Coronary artery (tissue), 2 donors: ENCODE results near the gene GPRC5B.

Experiments
- DNase-seq: peaks from one replicate; pipeline ENCODE4 v3.0.0-alpha.2; 2017; ENCODE audit warnings: low spot score
- H3K27ac ChIP-seq, 2 donors: fragments of 200-600 bp; sonication (generic); one replicate each; pipeline ENCODE4 v1.5.1; 2016 to 2019
- H3K4me3 ChIP-seq: fragments of 200-600 bp; sonication (generic); 2 replicates; pipeline ENCODE4 v1.5.1; 2016; ENCODE audit warnings: mild to moderate bottlenecking, moderate library complexity
- CTCF ChIP-seq: fragments of 200-600 bp; sonication (generic); IDR thresholded peaks from one replicate; pipeline ENCODE4 v1.5.1; 2019; ENCODE audit warnings: antibody characterized with exemption

GPRC5B gene

GRCh38 chr16:19909750-19910322 lies 25.2 kb upstream of the GPRC5B start:
- no peak for DNase-seq
- Histone ChIP-seq H3K27ac (no peak overlapping the region), H3K4me3 (no peak overlapping the region)
- TF ChIP-seq CTCF: no peak

- H3K27ac ChIP-seq: no peak overlapping the region
- TF ChIP-seq CTCF: no peak
- no peak overlapping the region for H3K4me3 ChIP-seq
- no peak for DNase-seq
Measured at GRCh38 chr16:19908921-19909320, 24.3 kb upstream of the GPRC5B start.

GRCh38 chr16:19907161-19907992 lies 22.7 kb upstream of the GPRC5B start:
- Histone ChIP-seq H3K27ac (no peak overlapping the region), H3K4me3 (peak overlapping the region; percentile 50)
- no peak for DNase-seq
- peak; percentile 74 for TF ChIP-seq CTCF

GRCh38 chr16:19901164-19901563 lies 16.5 kb upstream of the GPRC5B start:
- no peak overlapping the region for H3K27ac ChIP-seq
- no peak overlapping the region for H3K4me3 ChIP-seq
- DNase-seq: no peak
- no peak for TF ChIP-seq CTCF

GRCh38 chr16:19899605-19899955 lies 14.9 kb upstream of the GPRC5B start:
- no peak for DNase-seq

GRCh38 chr16:19898924-19899604 lies 14.4 kb upstream of the GPRC5B start:
- no peak overlapping the region for H3K4me3 ChIP-seq
- no peak overlapping the region for H3K27ac ChIP-seq
- DNase-seq: no peak
- TF ChIP-seq CTCF: peak; percentile 56

More at GRCh38 chr16:19899605-19899955, 14.9 kb upstream of the GPRC5B start:
- no peak overlapping the region for H3K4me3 ChIP-seq
- TF ChIP-seq CTCF: no peak
- H3K27ac ChIP-seq: no peak overlapping the region
